HepG2 (cell line): ENCODE results near the gene PRKCG. TPM values are rescaled to one million over a fixed set of nuclear protein-coding genes. Genes with fewer than 3 reads are reported as not detected.
A peak's percentile ranks its signal among the peaks of the same experiment; 100 is the strongest.

Experiments used
- ATAC-seq: fragments of 200-7000 bp; cut with Tn5 transposase; 3 replicates; pipeline ENCODE4 v1.9.1; 2020; ENCODE audit warnings: mild to moderate bottlenecking, moderate library complexity
- BruUV-seq: library from RNA; stranded (reverse); fragments of 400-500 nt; replicated peaks from 2 replicates; lab custom pipeline; 2021; lab: Mats Ljungman, UMichigan
- CTCF ChIA-PET: fragments of 300-600 bp; formaldehyde crosslinking; extraction: SDS; loops from one replicate; lab custom pipeline; 2021; ENCODE audit warnings: low total read pairs, inconsistent platforms, low intra/inter-chr PET ratio; lab: Yijun Ruan, JAX
- POLR2A ChIA-PET: fragments of 350-600 bp; sonication (Branson Sonifier 250); formaldehyde crosslinking; loops from one replicate; lab custom pipeline; 2020; ENCODE audit warnings: antibody characterized with exemption, inconsistent platforms; lab: Yijun Ruan, JAX
- DNase-seq: peaks from one replicate; pipeline ENCODE4 v3.0.0-alpha.2; 2015; ENCODE audit warnings: low spot score
- FAIRE-seq: peaks from 3 replicates; lab custom pipeline; 2011; peaks lifted over from hg19 to GRCh38; lab: Jason Lieb, UNC
- H2AFZ ChIP-seq: one replicate; pipeline ENCODE4 v1.6.1; 2011; ENCODE audit warnings: low read length, inconsistent platforms
- H3K27ac ChIP-seq: fragments of 300-600 bp; 3 replicates; pipeline ENCODE4 v1.8.0; 2011; ENCODE audit warnings: mixed run types, mild to moderate bottlenecking, mixed read lengths, low read length, inconsistent platforms; ENCODE audit not compliant: insufficient read depth; ENCODE audit errors: extremely low read length
- H3K27me3 ChIP-seq, 2 experiments: fragments of 200-600 bp in 1 of 2; 2 replicates in 1 of 2; 3 replicates in 1 of 2; pipeline versions ENCODE4 v1.6.0 to v1.8.0; 2011; ENCODE audit warnings: low read length in 2 of 2, mild to moderate bottlenecking in 2 of 2, moderate library complexity in 2 of 2, inconsistent platforms in 1 of 2; ENCODE audit not compliant: insufficient read depth in 2 of 2, control insufficient read depth in 1 of 2
- H3K36me3 ChIP-seq, 2 experiments: fragments of 200-600 bp in 1 of 2; replicated peaks in 1 of 2; 2 replicates in 1 of 2; 3 replicates in 1 of 2; pipeline versions ENCODE4 v1.5.1 to v1.8.0; 2011; ENCODE audit warnings: low read length in 2 of 2, inconsistent platforms in 1 of 2; ENCODE audit not compliant: insufficient read depth in 2 of 2, control insufficient read depth in 1 of 2
- H3K4me1 ChIP-seq: 2 replicates; pipeline ENCODE4 v1.5.1; 2012; ENCODE audit warnings: low read length, inconsistent platforms; ENCODE audit not compliant: insufficient read depth
- H3K4me2 ChIP-seq: 2 replicates; pipeline ENCODE4 v1.6.0; 2011; ENCODE audit warnings: low read depth, low read length, inconsistent platforms
- H3K4me3 ChIP-seq, 3 experiments: fragments of 200-600 bp in 1 of 3; sonication (generic), shearing (Covaris generic) in 1 of 3; replicated peaks in 1 of 3; 2 replicates each; pipeline ENCODE4 v1.5.1; 2011 to 2016; ENCODE audit warnings: low read length in 3 of 3, inconsistent platforms in 2 of 3, low read depth in 2 of 3, mild to moderate bottlenecking in 2 of 3, control low read depth in 1 of 3, mixed read lengths in 1 of 3; ENCODE audit not compliant: insufficient read depth in 1 of 3
- H3K79me2 ChIP-seq: one replicate; pipeline ENCODE4 v1.6.1; 2011; ENCODE audit warnings: low read length, inconsistent platforms; ENCODE audit not compliant: insufficient read depth
- H3K9ac ChIP-seq: 2 replicates; pipeline ENCODE4 v1.6.0; 2011; ENCODE audit warnings: mild to moderate bottlenecking, low read depth, low read length, inconsistent platforms; ENCODE audit not compliant: insufficient read depth
- H3K9me3 ChIP-seq: 2 replicates; pipeline ENCODE4 v1.5.1; 2012; ENCODE audit warnings: mild to moderate bottlenecking, low read length
- H4K20me1 ChIP-seq: 2 replicates; pipeline ENCODE4 v1.6.0; 2011; ENCODE audit warnings: inconsistent platforms, mild to moderate bottlenecking, low read length, moderate library complexity; ENCODE audit not compliant: insufficient read depth
- CBX2 ChIP-seq, 2 experiments: fragments of 200-600 bp in 1 of 2; sonication (generic); formaldehyde crosslinking in 1 of 2; IDR thresholded peaks; 2 replicates each; pipeline versions ENCODE4 v1.7.0 to v1.8.1; 2018 to 2022; ENCODE audit warnings: low read depth in 2 of 2, low read length in 1 of 2, mild to moderate bottlenecking in 1 of 2, missing genetic modification reagents in 1 of 2
- CENPBD1 ChIP-seq: sonication (generic); formaldehyde crosslinking; IDR thresholded peaks from 2 replicates; pipeline ENCODE4 v1.8.0; 2022; ENCODE audit warnings: missing genetic modification reagents, low read depth, mild to moderate bottlenecking, borderline replicate concordance
- ISX ChIP-seq: sonication (generic); formaldehyde crosslinking; conservative IDR thresholded peaks from 2 replicates; pipeline ENCODE4 v1.5.0; 2020; ENCODE audit warnings: missing genetic modification reagents
- NPAS2 ChIP-seq: sonication (generic); formaldehyde crosslinking; IDR thresholded peaks from 2 replicates; pipeline ENCODE4 v1.8.0; 2022; ENCODE audit warnings: mild to moderate bottlenecking, missing genetic modification reagents, borderline replicate concordance
- PHF8 ChIP-seq: sonication (generic); formaldehyde crosslinking; IDR thresholded peaks from 2 replicates; pipeline ENCODE4 v1.5.0; 2020; ENCODE audit warnings: missing genetic modification reagents
- POLR2AphosphoS2 ChIP-seq: IDR thresholded peaks from 2 replicates; pipeline ENCODE4 v1.6.1; 2011; ENCODE audit warnings: low read depth, low read length, improper control_type of control experiment
- POLR2G ChIP-seq: fragments of 200-400 bp; formaldehyde crosslinking; IDR thresholded peaks from 2 replicates; pipeline ENCODE4 v1.6.1; 2018; ENCODE audit warnings: mild to moderate bottlenecking, low read depth, low read length, moderate library complexity
- SUZ12 ChIP-seq: fragments of 150-350 bp; IDR thresholded peaks from 2 replicates; pipeline ENCODE4 v1.6.1; 2014; ENCODE audit warnings: low read depth, low read length
- ZBTB1 ChIP-seq: sonication (generic); formaldehyde crosslinking; IDR thresholded peaks from 2 replicates; pipeline ENCODE4 v1.4.0; 2020; ENCODE audit warnings: missing genetic modification reagents, borderline replicate concordance
- ZFP62 ChIP-seq: sonication (generic); formaldehyde crosslinking; IDR thresholded peaks from 2 replicates; pipeline ENCODE4 v1.4.0; 2020; ENCODE audit warnings: missing genetic modification reagents
- ZMYM4 ChIP-seq: sonication (generic); formaldehyde crosslinking; IDR thresholded peaks from 2 replicates; pipeline ENCODE4 v1.8.1; 2023; ENCODE audit warnings: mild to moderate bottlenecking, missing genetic modification reagents
- ZNF432 ChIP-seq: sonication (generic); formaldehyde crosslinking; IDR thresholded peaks from 2 replicates; pipeline ENCODE4 v1.5.0; 2020; ENCODE audit warnings: missing genetic modification reagents, mild to moderate bottlenecking, borderline replicate concordance
- WGBS: methylation state at CpG from one replicate; pipeline ENCODE4 v1.1.6; 2017; ENCODE audit warnings: low lambda C conversion rate; 5-methylcytosine and 5-hydroxymethylcytosine counted together
- in situ Hi-C: cut with HindIII; loops from 2 replicates; pipeline ENCODE4 v1.10.0; 2017; ENCODE audit warnings: low pct_unique_long_range_greater_than_20kb; ENCODE audit not compliant: extremely low pct_ligation_motif_present
- intact Hi-C: fragments of 100-400 bp; cut with micrococcal nuclease; formaldehyde crosslinking; loops from one replicate; pipeline ENCODE4 v1.10.0; 2022; ENCODE audit not compliant: unreplicated experiment
- polyA plus RNA-seq, 8 experiments: library from polyadenylated mRNA; depleted of rRNA in 3 of 8; stranded (reverse) in 7 of 8; unstranded in 1 of 8; fragments of >200 nt; fragmentation: Illumina TruSeq in 4 of 8; extraction: Trizol in 4 of 8; gene quantifications; 2 replicates each; pipeline versions ENCODE4 v1.2.1 to v1.2.3, GENCODE V29; 2011 to 2016; ENCODE audit warnings: low read depth in 4 of 8, missing spikeins in 1 of 8, mixed read lengths in 1 of 8; ENCODE audit not compliant: insufficient read depth in 1 of 8
- total RNA-seq, 5 experiments: library from RNA; depleted of rRNA; stranded (reverse); fragments of >200 nt; fragmentation: Illumina TruSeq; extraction: Trizol; gene quantifications; 2 replicates each; pipeline ENCODE4 v1.2.3, GENCODE V29; 2016; ENCODE audit warnings: low read depth in 1 of 5

The PRKCG gene
- total and polyA plus RNA-seq, 2 of the 13 experiments (the other 11 are each of a cell fraction or from before 2014, with no cell fraction given), result 0.02 to 0.03 TPM

GRCh38 chr19:53877361-53877766 lies 4.6 kb upstream of the PRKCG start:
- 85% methylated on average over 10 of the region's 10 CpGs for WGBS
- peak; percentile 1 for TF ChIP-seq POLR2AphosphoS2
- TF ChIP-seq ZNF432 (CRISPR knock-in tag), result no peak
- no peak for TF ChIP-seq ZFP62 (CRISPR knock-in tag)
- TF ChIP-seq ZMYM4 (CRISPR knock-in tag), result no peak
- TF ChIP-seq NPAS2 (CRISPR knock-in tag), result no peak
- TF ChIP-seq CENPBD1 (CRISPR knock-in tag), result no peak
- peak; percentile 45; the same call in 1 of the 2 replicates for TF ChIP-seq POLR2G
- no peak for TF ChIP-seq CBX2 (IDR thresholded peaks at IDR 0.05; ENCODE audit: low read depth, low read length)
- TF ChIP-seq CBX2 (CRISPR knock-in tag; IDR thresholded peaks at IDR 0.05; ENCODE audit: low read depth), result no peak
- TF ChIP-seq SUZ12, result no peak
- TF ChIP-seq PHF8 (CRISPR knock-in tag), result no peak
- TF ChIP-seq ISX (CRISPR knock-in tag), result no peak
- no peak for TF ChIP-seq ZBTB1
- TF ChIP-seq, all 625 proteins: peak for 2
- Histone ChIP-seq H3K27me3 (peaks cover 0 to 9% of the 10 kb centered on the region in 2 experiments; a peak in 2 of 5 replicates), H3K9ac (no peak overlapping the region), H3K79me2 (no peaks in the 10 kb centered on the region), H3K4me3 (no peak overlapping the region), H2AFZ (no peak overlapping the region), H3K4me2 (no peak overlapping the region), H3K36me3 (peaks cover 9 to 26% of the 10 kb centered on the region in 2 experiments; a peak in 4 of 5 replicates), H3K27ac (no peak overlapping the region), H4K20me1 (peaks cover 10% of the 10 kb centered on the region), H3K4me1 (peaks cover 30% of the 10 kb centered on the region), H3K9me3 (no peaks in the 10 kb centered on the region)
- ATAC-seq, result no peak
- DNase-seq, result no peak
- no peak for FAIRE-seq
- intact Hi-C loops, result no loop called here
- ChIA-PET POLR2A (interaction anchor here (4.3 kb wide), 1 partner anchor 11 kb away, joined by 102 read pairs; the partner anchor contains the start of gene MYADM), CTCF (no interaction called here)
- BruUV-seq, result no TSS peak
- in situ Hi-C loops, result no loop called here
